Measurements from ENCODE around the gene PDGFD.

PDGFD gene

DNA sequence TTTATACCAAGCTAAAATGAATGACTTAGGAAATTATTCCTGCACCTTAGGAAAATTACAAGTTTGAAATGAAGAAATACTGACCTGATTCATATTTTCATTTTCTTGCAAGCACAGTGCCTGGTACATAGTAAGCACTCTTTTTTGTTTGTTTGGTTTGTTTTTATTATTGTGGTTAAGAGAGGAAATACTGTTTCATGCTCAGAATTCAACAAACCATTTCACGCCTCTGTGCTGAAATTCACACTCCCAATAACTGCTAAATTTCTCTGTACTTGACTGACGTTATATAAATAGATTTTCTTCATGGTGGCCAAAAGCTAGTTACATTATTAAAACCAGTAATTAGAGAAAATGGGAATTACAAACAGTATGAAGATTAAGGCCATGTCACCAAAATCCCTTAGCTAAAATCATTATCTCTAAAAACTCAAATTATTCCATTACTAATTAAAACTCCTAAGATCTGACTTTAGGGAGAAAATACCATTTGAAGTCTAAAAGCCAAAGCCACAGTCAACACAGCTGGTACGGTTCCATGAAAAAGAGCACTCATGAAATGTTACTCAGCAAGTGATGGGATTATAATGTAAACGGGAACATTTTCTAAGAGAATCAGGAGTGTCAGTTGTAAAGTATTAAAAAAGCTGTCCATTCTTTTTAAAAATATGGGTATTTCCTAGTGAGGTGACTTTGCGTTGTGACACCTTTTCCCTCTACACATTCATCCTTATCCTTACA, 205.3 kb downstream of the PDGFD start:
- Mint-ChIP-seq H3K27ac (no peak overlapping the region), H3K4me3 (no peak overlapping the region), H3K4me1 (no peaks in the 10 kb centered on the region), H3K9me3 (no peaks in the 10 kb centered on the region), H3K27me3 (no peaks in the 10 kb centered on the region)
- DNase-seq (no peak), ATAC-seq (no peak)

DNA sequence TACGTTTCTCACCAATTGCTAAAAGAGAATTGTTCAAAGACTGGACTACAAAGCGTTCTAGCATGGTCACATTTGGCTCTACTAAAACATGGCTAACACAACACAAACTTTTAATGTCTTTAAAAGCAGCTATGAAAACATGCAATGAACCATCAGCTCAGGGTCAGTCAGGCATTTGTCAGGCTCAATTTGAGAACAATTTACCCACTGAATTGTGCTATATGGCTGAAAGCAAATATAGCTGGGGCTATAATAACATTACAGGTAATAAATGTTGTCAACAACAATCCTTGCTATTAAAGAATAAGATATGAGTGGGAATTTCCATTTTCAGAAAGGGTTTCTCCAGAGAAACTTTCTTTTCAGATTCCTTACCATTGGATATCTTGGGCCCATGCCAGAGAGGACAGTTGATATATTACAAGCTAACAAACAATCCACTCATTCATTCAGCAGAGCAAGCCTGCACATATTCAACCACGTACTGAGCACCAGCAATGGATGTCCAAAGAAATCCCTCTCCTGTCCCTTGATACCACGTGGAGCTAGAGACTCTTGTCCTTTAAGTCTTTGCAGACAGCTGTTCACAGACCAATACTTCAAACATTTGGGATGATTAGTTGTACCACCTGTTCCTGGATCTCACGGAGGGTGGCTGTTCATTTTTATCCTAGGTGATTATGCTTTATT, 210.0 kb downstream of the PDGFD start:
- no peak for ATAC-seq
- H3K4me3 Mint-ChIP-seq = no peak overlapping the region
- DNase-seq = no peak
- H3K27ac Mint-ChIP-seq = no peak overlapping the region
- peaks cover 0 to 4% of the 10 kb centered on the region in 2 donors for H3K9me3 Mint-ChIP-seq
- no peaks in the 10 kb centered on the region for H3K4me1 Mint-ChIP-seq
- H3K27me3 Mint-ChIP-seq = no peaks in the 10 kb centered on the region

DNA sequence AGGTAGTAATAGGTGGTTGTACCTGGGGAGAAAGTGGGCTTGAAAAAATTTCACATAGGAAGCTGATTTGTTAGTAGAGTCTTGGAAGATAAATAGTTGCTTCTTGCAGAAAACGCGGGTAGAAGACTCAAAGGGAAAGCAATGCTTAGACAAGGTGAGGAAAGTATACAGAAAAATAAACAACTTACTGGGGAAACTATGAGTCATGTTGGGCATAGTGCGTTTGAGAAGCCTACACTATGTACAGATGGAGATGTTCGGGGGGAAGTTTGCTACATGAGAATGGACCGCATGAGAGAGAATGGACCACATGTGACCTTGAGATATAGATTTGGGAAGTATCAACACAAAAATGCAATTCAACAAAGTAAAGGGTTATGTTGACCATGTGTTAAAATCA, 214.2 kb downstream of the PDGFD start:
- Mint-ChIP-seq H3K4me3 (no peak overlapping the region), H3K9me3 (peaks cover 0 to 4% of the 10 kb centered on the region in 2 donors), H3K27me3 (no peaks in the 10 kb centered on the region), H3K27ac (no peak overlapping the region), H3K4me1 (no peaks in the 10 kb centered on the region)
- ATAC-seq = no peak
- no peak for DNase-seq

DNA sequence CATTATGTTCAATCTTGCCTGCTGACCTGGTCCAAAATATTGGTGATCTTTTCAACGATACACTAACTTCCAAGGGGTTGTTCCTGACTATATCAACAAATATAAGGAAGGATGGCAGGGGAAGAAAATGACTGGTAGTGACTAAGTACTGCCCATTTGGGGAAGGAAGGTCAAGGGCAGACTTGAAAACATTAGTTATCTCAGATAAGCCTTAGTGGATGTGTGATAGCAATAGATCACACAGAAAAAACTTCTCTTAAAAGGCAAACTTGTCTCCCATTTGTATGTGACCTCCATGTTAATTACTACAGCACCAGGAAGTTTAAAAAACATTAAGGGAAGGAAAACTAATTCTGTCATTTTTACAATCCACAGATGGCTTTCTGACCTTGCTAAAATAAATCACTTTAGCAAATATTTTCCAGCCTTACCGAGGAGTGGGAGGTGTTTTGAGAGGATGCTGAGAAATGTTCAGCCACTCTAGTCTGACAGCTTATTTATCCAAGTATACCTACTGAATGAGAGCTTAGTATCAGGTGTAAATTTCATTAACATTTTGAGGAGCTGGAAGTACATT, 215.7 kb downstream of the PDGFD start:
- Mint-ChIP-seq H3K4me3 (no peak overlapping the region), H3K9me3 (peaks cover 0 to 4% of the 10 kb centered on the region in 2 donors), H3K27ac (no peak overlapping the region), H3K4me1 (no peaks in the 10 kb centered on the region), H3K27me3 (no peaks in the 10 kb centered on the region)
- ATAC-seq (no peak), DNase-seq (no peak)

DNA sequence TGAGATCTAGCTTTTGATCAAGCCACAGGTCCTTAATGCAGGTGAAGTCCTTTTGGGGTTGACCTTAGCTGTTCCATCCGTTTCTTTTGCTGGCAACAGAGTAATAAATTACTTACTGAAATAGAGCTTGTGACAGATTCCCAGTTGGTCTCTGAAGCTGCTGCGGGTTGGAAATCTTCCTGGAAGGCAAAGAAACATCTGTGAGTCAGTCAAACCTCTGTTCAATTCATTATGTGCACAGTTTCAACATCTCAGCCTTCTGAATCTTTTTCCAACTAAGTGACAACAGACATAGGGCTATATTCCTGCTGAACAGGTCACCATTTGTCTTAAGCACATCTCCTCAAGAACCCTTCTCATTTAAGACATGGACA, 216.4 kb downstream of the PDGFD start:
- no peaks in the 10 kb centered on the region for H3K4me1 Mint-ChIP-seq
- H3K27ac Mint-ChIP-seq = no peak overlapping the region
- no peaks in the 10 kb centered on the region for H3K27me3 Mint-ChIP-seq
- ATAC-seq = no peak
- no peak overlapping the region for H3K4me3 Mint-ChIP-seq
- DNase-seq = no peak
- peaks cover 0 to 4% of the 10 kb centered on the region in 2 donors for H3K9me3 Mint-ChIP-seq

DNA sequence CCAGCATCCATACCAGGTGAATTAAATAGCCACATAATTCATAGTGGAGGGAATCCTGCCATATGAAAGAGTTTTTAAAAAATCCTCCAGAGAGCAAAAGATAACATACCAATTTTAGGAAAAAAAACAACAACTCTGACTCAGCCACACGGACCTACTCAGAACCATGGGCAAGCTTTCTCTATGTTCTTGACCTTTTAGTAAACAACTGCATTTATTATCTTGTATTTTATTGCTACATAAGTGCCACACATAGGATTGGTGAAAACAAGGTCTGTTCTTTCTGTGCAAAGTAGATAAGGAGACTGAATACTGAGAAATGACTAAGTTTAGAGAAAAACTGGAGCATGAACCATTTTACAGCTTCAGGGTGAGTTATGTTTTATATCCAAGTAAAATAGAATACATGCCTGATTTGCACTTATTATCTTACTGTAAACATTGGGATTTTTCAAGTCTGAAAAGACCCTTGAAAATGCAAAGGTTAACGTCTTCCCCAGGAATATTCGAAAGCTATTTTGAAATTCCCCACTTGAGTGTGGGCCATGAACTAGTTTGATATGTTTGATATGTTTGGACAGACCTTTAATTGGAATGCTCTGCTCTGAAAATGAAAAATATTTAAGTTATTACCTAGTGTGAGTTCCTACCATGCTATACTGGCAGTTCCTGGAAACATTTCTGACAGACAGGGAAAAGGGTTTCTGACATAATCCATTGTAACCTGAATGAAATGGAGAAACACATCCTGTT, 217.0 kb downstream of the PDGFD start:
- Mint-ChIP-seq H3K4me1 (no peaks in the 10 kb centered on the region), H3K9me3 (peaks cover 0 to 4% of the 10 kb centered on the region in 2 donors), H3K27ac (no peak overlapping the region), H3K4me3 (no peak overlapping the region), H3K27me3 (no peaks in the 10 kb centered on the region)
- no peak for DNase-seq
- no peak for ATAC-seq

DNA sequence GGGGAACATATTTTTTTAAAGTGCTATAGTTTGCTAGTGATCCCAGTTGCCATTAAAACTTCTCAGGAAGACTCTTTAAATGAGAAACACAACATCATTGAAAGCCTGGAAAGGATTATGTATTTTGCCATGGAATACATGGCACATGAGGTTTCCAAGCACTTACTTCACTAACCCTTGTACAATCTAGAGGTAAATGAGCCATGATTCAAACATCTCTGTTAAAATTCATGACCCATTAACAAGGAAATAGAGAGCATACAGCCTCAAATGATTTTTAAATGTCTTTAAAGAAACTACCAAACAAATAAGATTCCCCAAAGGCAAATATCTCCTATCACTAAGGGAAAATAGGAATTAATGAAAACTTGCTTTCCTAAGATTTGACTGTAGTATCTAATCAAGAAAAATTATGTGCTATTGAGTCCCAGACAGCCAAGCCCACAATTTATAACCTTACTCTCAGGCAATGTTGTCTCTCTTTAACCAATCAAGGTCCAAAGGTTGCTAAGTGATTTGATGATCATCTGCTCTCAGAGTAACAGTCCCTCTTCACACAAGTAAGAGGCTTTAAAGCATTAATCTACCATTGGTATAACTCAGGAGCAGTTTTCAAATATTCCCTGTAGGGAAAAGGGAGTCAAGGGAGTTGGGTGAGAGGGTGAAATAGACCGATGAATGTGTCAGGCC, 219.6 kb downstream of the PDGFD start:
- Mint-ChIP-seq H3K4me3 (no peak overlapping the region), H3K27me3 (no peaks in the 10 kb centered on the region), H3K9me3 (no peaks in the 10 kb centered on the region), H3K4me1 (no peaks in the 10 kb centered on the region), H3K27ac (no peak overlapping the region)
- DNase-seq (no peak), ATAC-seq (no peak)

DNA sequence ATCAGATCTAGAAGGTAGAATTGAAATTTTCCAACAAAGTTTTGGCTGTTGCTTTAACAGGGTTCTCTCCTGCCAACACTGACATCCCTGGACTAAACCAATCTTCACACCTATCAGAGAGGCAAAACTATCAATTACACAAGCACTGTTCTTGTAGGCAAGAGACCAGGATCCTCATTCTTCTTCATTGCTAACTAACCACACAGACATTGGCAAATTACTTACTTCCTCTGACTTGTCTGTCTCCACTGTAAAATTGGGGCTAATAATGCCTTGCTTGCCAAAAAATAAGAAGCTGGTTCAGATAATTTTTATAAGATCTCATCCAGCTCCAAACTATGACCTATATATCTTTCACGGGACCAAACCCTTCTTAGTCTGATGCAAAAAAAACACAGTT, 221.3 kb downstream of the PDGFD start:
- H3K27ac Mint-ChIP-seq = peak overlapping the region in 1 of 2 donors; percentile 49
- H3K4me3 Mint-ChIP-seq = no peak overlapping the region
- no peaks in the 10 kb centered on the region for H3K4me1 Mint-ChIP-seq
- ATAC-seq (no peak), DNase-seq (no peak)
- no peaks in the 10 kb centered on the region for H3K27me3 Mint-ChIP-seq
- no peaks in the 10 kb centered on the region for H3K9me3 Mint-ChIP-seq

DNA sequence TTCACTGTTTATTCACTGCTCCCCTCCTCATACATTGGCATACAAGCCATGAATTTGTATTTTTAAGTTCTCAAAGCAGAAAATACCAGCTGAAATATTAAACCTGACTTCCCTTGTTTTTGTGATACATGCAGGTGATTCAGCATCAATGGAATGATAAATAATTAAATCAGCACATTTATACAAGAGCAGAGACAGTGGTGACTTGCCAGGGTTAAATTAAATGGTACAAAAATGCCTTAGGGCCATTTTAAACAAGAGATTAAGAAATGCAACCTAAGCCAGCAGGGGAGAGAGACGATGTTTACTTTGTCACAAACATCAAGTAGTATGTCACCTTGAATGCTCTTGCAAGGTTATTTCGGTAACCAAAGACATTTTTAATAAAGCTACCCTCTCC, 223.4 kb downstream of the PDGFD start:
- ATAC-seq = no peak
- Mint-ChIP-seq H3K27ac (no peak overlapping the region), H3K27me3 (no peaks in the 10 kb centered on the region), H3K4me1 (no peaks in the 10 kb centered on the region), H3K9me3 (no peaks in the 10 kb centered on the region), H3K4me3 (no peak overlapping the region)
- DNase-seq = no peak

DNA sequence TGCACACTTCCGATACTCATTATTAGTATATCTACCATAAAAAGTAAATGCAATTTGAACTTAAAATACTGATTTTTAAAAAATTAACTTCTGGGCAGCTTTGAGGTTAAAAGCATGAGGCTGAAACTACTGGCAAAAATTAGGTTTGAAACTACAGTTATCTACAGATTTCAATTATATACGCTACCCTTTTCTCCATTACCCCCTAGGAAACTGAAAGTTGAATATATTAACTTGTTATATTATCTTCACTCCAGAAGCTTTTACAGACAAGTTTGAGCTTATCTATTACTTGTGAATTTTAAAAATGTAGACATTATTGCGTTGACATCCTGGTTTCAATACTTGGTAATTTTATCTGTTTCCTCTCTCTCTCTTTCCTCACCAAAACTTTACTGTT, 224.3 kb downstream of the PDGFD start:
- H3K9me3 Mint-ChIP-seq = no peaks in the 10 kb centered on the region
- no peaks in the 10 kb centered on the region for H3K27me3 Mint-ChIP-seq
- no peak for ATAC-seq
- H3K4me1 Mint-ChIP-seq = no peaks in the 10 kb centered on the region
- no peak for DNase-seq
- H3K27ac Mint-ChIP-seq = no peak overlapping the region
- H3K4me3 Mint-ChIP-seq = no peak overlapping the region

DNA sequence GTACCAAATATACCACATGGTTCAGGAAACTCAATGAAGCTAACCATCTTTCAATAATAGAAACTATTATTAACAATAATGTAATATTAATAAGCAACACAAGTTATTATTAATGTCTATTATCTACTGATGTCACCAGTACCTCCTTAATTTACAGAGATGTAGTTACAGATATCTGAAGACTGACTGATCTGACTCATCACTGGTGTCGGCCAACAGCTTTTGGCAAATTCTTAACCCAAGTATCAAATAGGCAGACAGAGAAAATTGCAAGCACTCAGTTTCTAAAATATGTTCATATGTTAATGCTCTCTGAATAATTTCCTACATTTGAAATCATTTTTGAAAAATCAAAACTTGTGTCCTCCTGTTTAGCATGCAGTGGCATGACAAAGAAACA, 227.9 kb downstream of the PDGFD start:
- H3K27ac Mint-ChIP-seq = no peak overlapping the region
- ATAC-seq (no peak), DNase-seq (no peak)
- H3K27me3 Mint-ChIP-seq = no peaks in the 10 kb centered on the region
- no peaks in the 10 kb centered on the region for H3K4me1 Mint-ChIP-seq
- no peak overlapping the region for H3K4me3 Mint-ChIP-seq
- H3K9me3 Mint-ChIP-seq = peaks cover 0 to 4% of the 10 kb centered on the region in 2 donors

DNA sequence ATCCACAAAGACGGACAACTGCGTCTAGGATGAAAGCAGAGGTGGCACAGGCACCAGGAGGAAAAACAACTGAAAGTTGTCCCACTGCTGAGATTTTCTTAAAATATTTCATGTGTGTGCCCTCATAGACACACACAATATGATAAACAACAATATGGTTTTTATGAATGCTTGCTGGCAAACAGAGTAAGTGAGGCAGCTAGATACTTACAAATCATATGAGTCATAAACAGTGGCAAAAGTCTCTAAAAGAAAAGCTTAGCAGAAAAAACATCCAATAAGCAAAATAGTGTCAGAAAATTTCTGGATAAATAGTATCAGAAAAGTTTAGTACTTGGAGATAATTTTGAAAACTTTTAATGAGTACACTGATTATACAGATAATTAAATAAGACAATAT, 228.7 kb downstream of the PDGFD start:
- no peak for ATAC-seq
- DNase-seq = no peak
- H3K27me3 Mint-ChIP-seq = no peaks in the 10 kb centered on the region
- no peak overlapping the region for H3K27ac Mint-ChIP-seq
- H3K4me1 Mint-ChIP-seq = no peaks in the 10 kb centered on the region
- H3K9me3 Mint-ChIP-seq = peaks cover 0 to 4% of the 10 kb centered on the region in 2 donors
- H3K4me3 Mint-ChIP-seq = no peak overlapping the region

DNA sequence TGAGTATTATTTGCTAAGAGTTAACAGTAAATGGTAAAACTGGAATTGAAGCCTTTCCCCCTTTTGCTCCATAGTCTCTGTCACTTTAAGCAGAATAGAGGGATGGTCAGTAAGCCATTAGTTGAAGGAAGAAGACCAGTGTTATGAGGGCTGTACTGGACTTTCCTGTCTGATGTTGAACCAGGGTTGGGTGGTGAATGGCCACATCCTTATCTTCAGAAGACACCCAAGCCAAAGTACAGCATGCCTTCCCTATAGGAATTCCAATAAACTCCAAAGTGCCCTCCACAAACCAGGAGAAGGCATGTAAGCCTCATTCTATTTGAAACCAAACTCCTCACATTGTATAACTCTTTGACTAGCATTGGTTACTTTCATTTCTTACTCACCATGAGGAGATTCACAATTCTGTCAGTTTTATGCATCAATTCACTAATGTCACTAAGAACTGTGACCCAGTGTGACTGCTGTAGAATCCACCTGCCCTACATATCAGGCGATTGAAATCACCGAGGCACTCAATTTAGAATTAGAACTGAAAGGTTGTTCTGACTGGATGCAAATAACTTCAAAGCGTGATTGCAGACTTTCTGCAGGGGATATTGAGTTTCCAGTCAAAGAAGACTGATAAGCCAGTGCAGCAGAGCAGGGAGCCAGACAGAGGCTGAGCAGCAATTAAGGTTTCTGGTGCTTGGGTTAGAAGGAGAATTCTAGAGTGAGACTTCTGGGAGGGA, 234.6 kb downstream of the PDGFD start:
- no peaks in the 10 kb centered on the region for H3K4me1 Mint-ChIP-seq
- no peaks in the 10 kb centered on the region for H3K27me3 Mint-ChIP-seq
- H3K9me3 Mint-ChIP-seq = peaks cover 0 to 2% of the 10 kb centered on the region in 2 donors
- H3K4me3 Mint-ChIP-seq = no peak overlapping the region
- no peak overlapping the region for H3K27ac Mint-ChIP-seq
- no peak for DNase-seq
- no peak for ATAC-seq

DNA sequence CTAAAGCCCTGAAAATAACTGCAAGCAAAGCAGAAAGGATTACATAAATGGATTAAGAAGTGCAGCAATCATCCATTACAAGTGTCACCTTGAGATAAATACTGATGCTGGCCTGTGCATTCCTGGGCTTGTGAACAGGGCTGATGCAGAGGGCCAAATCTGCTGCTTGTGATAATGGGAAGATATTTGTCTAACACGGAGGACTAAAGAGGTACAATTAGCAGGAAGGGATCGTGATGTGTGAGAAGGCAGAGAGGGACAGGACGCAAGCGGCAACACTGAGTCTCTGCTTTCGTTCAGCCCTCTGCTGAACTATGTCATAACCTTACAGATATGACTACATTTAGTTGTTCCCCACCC, 235.2 kb downstream of the PDGFD start:
- ATAC-seq (no peak), DNase-seq (no peak)
- Mint-ChIP-seq H3K4me3 (no peak overlapping the region), H3K27me3 (no peaks in the 10 kb centered on the region), H3K9me3 (no peaks in the 10 kb centered on the region), H3K4me1 (no peaks in the 10 kb centered on the region), H3K27ac (no peak overlapping the region)

Measured in stimulated activated naive CD8-positive, alpha-beta T cell treated with anti-CD3 and anti-CD28 coated beads, Interleukin-15, amount 100 ng/mL, for 72 hours (primary cell).